SK-N-SH treated with all-trans-retinoic acid at 6 μM for 48 hours (cell line): ENCODE results near the gene BRI3BP.

Experiments
- ATAC-seq: fragments of 200-7000 bp; cut with Tn5 transposase; 3 replicates; pipeline ENCODE4 v1.9.1; 2020; ENCODE audit warnings: mild to moderate bottlenecking, moderate library complexity
- ARNTL ChIP-seq: fragments of 450-650 bp; formaldehyde crosslinking; IDR thresholded peaks from 2 replicates; pipeline ENCODE4 v1.5.0; 2020; ENCODE audit warnings: low read depth, mild to moderate bottlenecking, moderate library complexity, borderline replicate concordance
- BACH2 ChIP-seq: fragments of 250-450 bp; sonication (Bioruptor Pico); IDR thresholded peaks from 2 replicates; pipeline ENCODE4 v1.9.0; 2021; ENCODE audit warnings: mild to moderate bottlenecking, borderline replicate concordance
- CSDC2 ChIP-seq: fragments of 250-450 bp; sonication (Bioruptor Pico); IDR thresholded peaks from 2 replicates; pipeline ENCODE4 v1.5.0; 2020; ENCODE audit warnings: mild to moderate bottlenecking, moderate library complexity
- CSRNP3 ChIP-seq: fragments of 250-450 bp; sonication (Bioruptor Pico); IDR thresholded peaks from 2 replicates; pipeline ENCODE4 v1.5.1; 2021; ENCODE audit warnings: mild to moderate bottlenecking, moderate library complexity
- ESRRG ChIP-seq: fragments of 250-450 bp; sonication (Bioruptor Pico); IDR thresholded peaks from 2 replicates; pipeline ENCODE4 v1.6.1; 2021; ENCODE audit warnings: mild to moderate bottlenecking
- GLIS3 ChIP-seq: fragments of 250-450 bp; sonication (Bioruptor Pico); IDR thresholded peaks from 2 replicates; pipeline ENCODE4 v1.5.0; 2020; ENCODE audit warnings: mild to moderate bottlenecking, moderate library complexity
- ISL1 ChIP-seq: fragments of 250-450 bp; sonication (Bioruptor Pico); IDR thresholded peaks from 2 replicates; pipeline ENCODE4 v2.1.2; 2022; ENCODE audit warnings: mild to moderate bottlenecking, moderate library complexity
- OSR1 ChIP-seq: fragments of 250-450 bp; sonication (Bioruptor Pico); IDR thresholded peaks from 2 replicates; pipeline ENCODE4 v1.8.0; 2022; ENCODE audit warnings: moderate library complexity, mild to moderate bottlenecking, inconsistent platforms
- PATZ1 ChIP-seq: fragments of 250-450 bp; sonication (Bioruptor Pico); IDR thresholded peaks from 2 replicates; pipeline ENCODE4 v1.8.0; 2020; ENCODE audit warnings: mild to moderate bottlenecking, moderate library complexity, borderline replicate concordance
- POU6F1 ChIP-seq: fragments of 250-450 bp; sonication (Bioruptor Pico); IDR thresholded peaks from 2 replicates; pipeline ENCODE4 v1.8.0; 2021; ENCODE audit warnings: low read depth, mild to moderate bottlenecking, moderate library complexity, borderline replicate concordance
- PPARA ChIP-seq: fragments of 250-450 bp; sonication (Bioruptor Pico); IDR thresholded peaks from 2 replicates; pipeline ENCODE4 v1.5.0; 2020; ENCODE audit warnings: mild to moderate bottlenecking, borderline replicate concordance
- RARB ChIP-seq: fragments of 250-450 bp; sonication (Bioruptor Pico); IDR thresholded peaks from 2 replicates; pipeline ENCODE4 v1.8.0; 2021; ENCODE audit warnings: mild to moderate bottlenecking, moderate library complexity
- SNAI2 ChIP-seq: fragments of 250-450 bp; sonication (Bioruptor Pico); IDR thresholded peaks from 2 replicates; pipeline ENCODE4 v1.5.0; 2020; ENCODE audit warnings: mild to moderate bottlenecking, moderate library complexity
- TCF4 ChIP-seq: fragments of 250-450 bp; sonication (Bioruptor Pico); IDR thresholded peaks from 2 replicates; pipeline ENCODE4 v1.8.0; 2021; ENCODE audit warnings: mild to moderate bottlenecking, moderate library complexity, borderline replicate concordance
- ZC3H10 ChIP-seq: fragments of 250-450 bp; sonication (Bioruptor Pico); IDR thresholded peaks from 2 replicates; pipeline ENCODE4 v1.5.1; 2021; ENCODE audit warnings: mild to moderate bottlenecking, moderate library complexity
- ZFP3 ChIP-seq: fragments of 250-450 bp; sonication (Bioruptor Pico); IDR thresholded peaks from 2 replicates; pipeline ENCODE4 v1.5.0; 2020; ENCODE audit warnings: mild to moderate bottlenecking, moderate library complexity
- ZFP30 ChIP-seq: fragments of 450-650 bp; formaldehyde crosslinking; IDR thresholded peaks from 2 replicates; pipeline ENCODE4 v1.5.0; 2022; ENCODE audit warnings: mild to moderate bottlenecking, moderate library complexity
- ZNF565 ChIP-seq: fragments of 450-650 bp; formaldehyde crosslinking; conservative IDR thresholded peaks from 2 replicates; pipeline ENCODE4 v1.5.0; 2020; ENCODE audit warnings: low read depth, mild to moderate bottlenecking, moderate library complexity
- ZNF70 ChIP-seq: fragments of 450-650 bp; formaldehyde crosslinking; IDR thresholded peaks from 2 replicates; pipeline ENCODE4 v1.5.0; 2020; ENCODE audit warnings: mild to moderate bottlenecking, moderate library complexity
- ZNF8 ChIP-seq: fragments of 450-650 bp; formaldehyde crosslinking; IDR thresholded peaks from 2 replicates; pipeline ENCODE4 v1.5.0; 2020; ENCODE audit warnings: mild to moderate bottlenecking, moderate library complexity
- TF ChIP-seq, protein P1 (sequence below): fragments of 250-450 bp; sonication (Bioruptor Pico); IDR thresholded peaks from 2 replicates; pipeline ENCODE4 v1.5.1; 2020; ENCODE audit warnings: low read depth, mild to moderate bottlenecking, moderate library complexity
- TF ChIP-seq, protein P2 (sequence below): fragments of 250-450 bp; sonication (Bioruptor Pico); IDR thresholded peaks from 2 replicates; pipeline ENCODE4 v1.5.0; 2020; ENCODE audit warnings: mild to moderate bottlenecking, moderate library complexity

Gene BRI3BP

GRCh38 chr12:124964836-124965462, 28.5 kb upstream of the BRI3BP start:
- no peak; the same call in 2 of the 3 replicates for ATAC-seq
- TF ChIP-seq ZNF565: no peak
- no peak for TF ChIP-seq ZFP3
- no peak for TF ChIP-seq PATZ1
- TF ChIP-seq ESRRG: no peak
- TF ChIP-seq TCF4 (CRISPR knock-in tag): no peak
- no peak for TF ChIP-seq PPARA

- TF ChIP-seq, protein P1, sequence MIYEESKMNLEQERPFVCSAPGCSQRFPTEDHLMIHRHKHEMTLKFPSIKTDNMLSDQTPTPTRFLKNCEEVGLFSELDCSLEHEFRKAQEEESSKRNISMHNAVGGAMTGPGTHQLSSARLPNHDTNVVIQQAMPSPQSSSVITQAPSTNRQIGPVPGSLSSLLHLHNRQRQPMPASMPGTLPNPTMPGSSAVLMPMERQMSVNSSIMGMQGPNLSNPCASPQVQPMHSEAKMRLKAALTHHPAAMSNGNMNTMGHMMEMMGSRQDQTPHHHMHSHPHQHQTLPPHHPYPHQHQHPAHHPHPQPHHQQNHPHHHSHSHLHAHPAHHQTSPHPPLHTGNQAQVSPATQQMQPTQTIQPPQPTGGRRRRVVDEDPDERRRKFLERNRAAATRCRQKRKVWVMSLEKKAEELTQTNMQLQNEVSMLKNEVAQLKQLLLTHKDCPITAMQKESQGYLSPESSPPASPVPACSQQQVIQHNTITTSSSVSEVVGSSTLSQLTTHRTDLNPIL (CRISPR knock-in tag): no peak
- TF ChIP-seq SNAI2 (no peak), PATZ1 (no peak), BACH2 (no peak)
- ATAC-seq: no peak
Observed at GRCh38 chr12:124967016-124967739, 26.3 kb upstream of the BRI3BP start.

- no peak for ATAC-seq
- TF ChIP-seq BACH2: no peak
- TF ChIP-seq CSDC2 (CRISPR knock-in tag): no peak
- no peak for TF ChIP-seq POU6F1
- TF ChIP-seq ZFP3: no peak
- TF ChIP-seq ARNTL (CRISPR knock-in tag): no peak
- TF ChIP-seq ZNF70 (CRISPR knock-in tag): no peak
- TF ChIP-seq PPARA: no peak
- no peak for TF ChIP-seq RARB
- TF ChIP-seq CSRNP3 (CRISPR knock-in tag): no peak
- no peak for TF ChIP-seq OSR1
- no peak for TF ChIP-seq SNAI2
- no peak for TF ChIP-seq ZFP30 (CRISPR knock-in tag)
- TF ChIP-seq PATZ1: no peak
- TF ChIP-seq, protein P2, sequence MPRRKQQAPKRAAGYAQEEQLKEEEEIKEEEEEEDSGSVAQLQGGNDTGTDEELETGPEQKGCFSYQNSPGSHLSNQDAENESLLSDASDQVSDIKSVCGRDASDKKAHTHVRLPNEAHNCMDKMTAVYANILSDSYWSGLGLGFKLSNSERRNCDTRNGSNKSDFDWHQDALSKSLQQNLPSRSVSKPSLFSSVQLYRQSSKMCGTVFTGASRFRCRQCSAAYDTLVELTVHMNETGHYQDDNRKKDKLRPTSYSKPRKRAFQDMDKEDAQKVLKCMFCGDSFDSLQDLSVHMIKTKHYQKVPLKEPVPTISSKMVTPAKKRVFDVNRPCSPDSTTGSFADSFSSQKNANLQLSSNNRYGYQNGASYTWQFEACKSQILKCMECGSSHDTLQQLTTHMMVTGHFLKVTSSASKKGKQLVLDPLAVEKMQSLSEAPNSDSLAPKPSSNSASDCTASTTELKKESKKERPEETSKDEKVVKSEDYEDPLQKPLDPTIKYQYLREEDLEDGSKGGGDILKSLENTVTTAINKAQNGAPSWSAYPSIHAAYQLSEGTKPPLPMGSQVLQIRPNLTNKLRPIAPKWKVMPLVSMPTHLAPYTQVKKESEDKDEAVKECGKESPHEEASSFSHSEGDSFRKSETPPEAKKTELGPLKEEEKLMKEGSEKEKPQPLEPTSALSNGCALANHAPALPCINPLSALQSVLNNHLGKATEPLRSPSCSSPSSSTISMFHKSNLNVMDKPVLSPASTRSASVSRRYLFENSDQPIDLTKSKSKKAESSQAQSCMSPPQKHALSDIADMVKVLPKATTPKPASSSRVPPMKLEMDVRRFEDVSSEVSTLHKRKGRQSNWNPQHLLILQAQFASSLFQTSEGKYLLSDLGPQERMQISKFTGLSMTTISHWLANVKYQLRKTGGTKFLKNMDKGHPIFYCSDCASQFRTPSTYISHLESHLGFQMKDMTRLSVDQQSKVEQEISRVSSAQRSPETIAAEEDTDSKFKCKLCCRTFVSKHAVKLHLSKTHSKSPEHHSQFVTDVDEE (CRISPR knock-in tag): no peak
- TF ChIP-seq ZC3H10: no peak
- no peak for TF ChIP-seq GLIS3 (CRISPR knock-in tag)
- TF ChIP-seq ISL1 (CRISPR knock-in tag): no peak
- TF ChIP-seq ZNF8: no peak
Observed at GRCh38 chr12:124968656-124969055, 24.8 kb upstream of the BRI3BP start.
